K562 (cell line): ENCODE measurements around the gene VPS13D. TPM values are rescaled to one million over a fixed set of nuclear protein-coding genes. Genes with fewer than 3 reads are reported as not detected.

Experiments used
- BCL6 ChIP-seq: fragments of 250-450 bp; sonication (Bioruptor Pico); IDR thresholded peaks from 2 replicates; pipeline ENCODE4 v1.4.0; 2020
- BRF1 ChIP-seq: IDR thresholded peaks from 3 replicates; pipeline ENCODE4 v1.6.1; 2011; ENCODE audit warnings: borderline replicate concordance, mild to moderate bottlenecking; ENCODE audit not compliant: insufficient read length; ENCODE audit errors: extremely low read depth
- GATA2 ChIP-seq: sonication (generic); formaldehyde crosslinking; IDR thresholded peaks from 2 replicates; pipeline ENCODE4 v1.4.0; 2020; ENCODE audit warnings: mild to moderate bottlenecking, missing genetic modification reagents
- GTF2E2 ChIP-seq: fragments of 200-800 bp; sonication (Bioruptor generic); IDR thresholded peaks from 2 replicates; pipeline ENCODE4 v1.6.1; 2016; ENCODE audit warnings: missing genetic modification characterization, missing compliant biosample characterization
- HDAC8 ChIP-seq: fragments of 450-650 bp; IDR thresholded peaks from 2 replicates; pipeline ENCODE4 v1.6.1; 2016; ENCODE audit warnings: mild to moderate bottlenecking, missing genetic modification characterization, moderate library complexity, missing compliant biosample characterization
- HIVEP1 ChIP-seq: fragments of 250-450 bp; sonication (Bioruptor Pico); IDR thresholded peaks from 2 replicates; pipeline ENCODE4 v1.4.0; 2020; ENCODE audit warnings: mild to moderate bottlenecking
- HSF4 ChIP-seq: fragments of 250-450 bp; sonication (Bioruptor Pico); IDR thresholded peaks from 2 replicates; pipeline ENCODE4 v2.1.2; 2022; ENCODE audit warnings: mild to moderate bottlenecking, moderate library complexity, borderline replicate concordance
- KLF1 ChIP-seq: fragments of 450-650 bp; IDR thresholded peaks from 2 replicates; pipeline ENCODE4 v1.6.1; 2016; ENCODE audit warnings: missing genetic modification characterization, missing compliant biosample characterization
- L3MBTL2 ChIP-seq: fragments of 450-650 bp; IDR thresholded peaks from 2 replicates; pipeline ENCODE4 v1.6.1; 2016; ENCODE audit warnings: mild to moderate bottlenecking, moderate library complexity
- MEIS2 ChIP-seq: fragments of 450-650 bp; IDR thresholded peaks from 2 replicates; pipeline ENCODE4 v1.6.1; 2014; ENCODE audit warnings: mild to moderate bottlenecking; ENCODE audit not compliant: partially characterized antibody
- NR2C2 ChIP-seq, 2 experiments: fragments of 200-800 bp in 1 of 2; sonication (Bioruptor generic) in 1 of 2; sonication (generic) in 1 of 2; formaldehyde crosslinking in 1 of 2; IDR thresholded peaks; 2 replicates each; pipeline versions ENCODE4 v1.6.1 to v1.8.0; 2016 to 2022; ENCODE audit warnings: mild to moderate bottlenecking in 1 of 2, missing compliant biosample characterization in 1 of 2, missing genetic modification characterization in 1 of 2, missing genetic modification reagents in 1 of 2
- OTX1 ChIP-seq: fragments of 450-650 bp; formaldehyde crosslinking; IDR thresholded peaks from 2 replicates; pipeline ENCODE4 v1.4.0; 2022; ENCODE audit warnings: mild to moderate bottlenecking
- PBX2 ChIP-seq, 2 experiments: IDR thresholded peaks in 1 of 2; conservative IDR thresholded peaks in 1 of 2; 2 replicates each; pipeline ENCODE4 v1.6.1; 2016; ENCODE audit warnings: low read depth in 2 of 2, mild to moderate bottlenecking in 1 of 2, missing compliant biosample characterization in 1 of 2, missing genetic modification characterization in 1 of 2, moderate library complexity in 1 of 2
- POLR3A ChIP-seq: IDR thresholded peaks from 2 replicates; pipeline ENCODE4 v1.6.1; 2011; ENCODE audit warnings: borderline replicate concordance, mild to moderate bottlenecking, moderate library complexity; ENCODE audit not compliant: insufficient read length, insufficient read depth; ENCODE audit errors: extremely low read depth
- PTTG1 ChIP-seq: fragments of 450-650 bp; IDR thresholded peaks from 2 replicates; pipeline ENCODE4 v1.6.1; 2016; ENCODE audit warnings: low read depth, mild to moderate bottlenecking, missing genetic modification characterization, missing compliant biosample characterization
- PYGO2 ChIP-seq: fragments of 450-650 bp; IDR thresholded peaks from 2 replicates; pipeline ENCODE4 v1.6.1; 2016; ENCODE audit warnings: mild to moderate bottlenecking, missing genetic modification characterization, moderate library complexity, missing compliant biosample characterization
- RAD51 ChIP-seq: fragments of 450-650 bp; IDR thresholded peaks from 2 replicates; pipeline ENCODE4 v1.7.1; 2016; ENCODE audit warnings: low read depth, mild to moderate bottlenecking, borderline replicate concordance
- SLC30A9 ChIP-seq: fragments of 250-450 bp; sonication (Bioruptor Pico); IDR thresholded peaks from 2 replicates; pipeline ENCODE4 v1.8.0; 2022; ENCODE audit warnings: mild to moderate bottlenecking, moderate library complexity
- SREBF2 ChIP-seq: sonication (generic); formaldehyde crosslinking; IDR thresholded peaks from 2 replicates; pipeline ENCODE4 v1.4.0; 2020; ENCODE audit warnings: mild to moderate bottlenecking, missing genetic modification reagents
- ZFP1 ChIP-seq: fragments of 450-650 bp; formaldehyde crosslinking; IDR thresholded peaks from 2 replicates; pipeline ENCODE4 v1.4.0; 2020; ENCODE audit warnings: mild to moderate bottlenecking, mixed read lengths
- ZNF217 ChIP-seq: sonication (generic); formaldehyde crosslinking; IDR thresholded peaks from 2 replicates; pipeline ENCODE4 v1.8.0; 2022; ENCODE audit warnings: mild to moderate bottlenecking, missing genetic modification reagents
- ZNF311 ChIP-seq: fragments of 250-450 bp; sonication (Bioruptor Pico); IDR thresholded peaks from 2 replicates; pipeline ENCODE4 v1.4.0; 2020; ENCODE audit warnings: mild to moderate bottlenecking, moderate library complexity
- ZNF57 ChIP-seq: fragments of 450-650 bp; formaldehyde crosslinking; IDR thresholded peaks from 2 replicates; pipeline ENCODE4 v1.4.0; 2020; ENCODE audit warnings: mild to moderate bottlenecking, moderate library complexity
- ZNF584 ChIP-seq: fragments of 200-800 bp; sonication (Bioruptor generic); IDR thresholded peaks from 2 replicates; pipeline ENCODE4 v1.6.1; 2016; ENCODE audit warnings: low read depth, mild to moderate bottlenecking, missing genetic modification characterization, missing compliant biosample characterization
- ZNF76 ChIP-seq: fragments of 250-450 bp; sonication (Bioruptor Pico); IDR thresholded peaks from 2 replicates; pipeline ENCODE4 v1.4.0; 2020; ENCODE audit warnings: mild to moderate bottlenecking, moderate library complexity, borderline replicate concordance
- ZNF766 ChIP-seq: fragments of 200-800 bp; sonication (Bioruptor generic); conservative IDR thresholded peaks from 2 replicates; pipeline ENCODE4 v1.6.1; 2016; ENCODE audit warnings: missing genetic modification characterization, missing compliant biosample characterization
- ZSCAN29 ChIP-seq: fragments of 450-650 bp; IDR thresholded peaks from 2 replicates; pipeline ENCODE4 v1.6.1; 2017
- polyA plus RNA-seq, 8 experiments: library from polyadenylated mRNA; depleted of rRNA in 4 of 8; stranded (reverse) in 5 of 8; unstranded in 3 of 8; fragments of >200 nt; fragmentation: Nextera tagmentation in 2 of 8; fragmentation: Illumina TruSeq in 1 of 8; extraction: Ambion mirVana in 2 of 8; extraction: Trizol in 1 of 8; gene quantifications; 2 replicates each; pipeline versions ENCODE4 v1.2.1 to v1.2.3, GENCODE V29; 2011 to 2014; ENCODE audit warnings: inconsistent platforms in 1 of 8, missing spikeins in 1 of 8
- total RNA-seq, 7 experiments: library from RNA; depleted of rRNA in 6 of 7; stranded (reverse); fragments of >200 nt in 6 of 7; fragmentation: Illumina TruSeq in 2 of 7; extraction: Trizol in 2 of 7; gene quantifications; 2 replicates each; pipeline versions ENCODE4 v1.2.1 to v1.2.3, GENCODE V29; 2011 to 2021; ENCODE audit warnings: low replicate concordance in 1 of 7

Gene VPS13D
- total and polyA plus RNA-seq, 9 of the 15 experiments (the other 6 are each of a cell fraction or from before 2014, with no cell fraction given) = 6.1 to 51.5 (median 38.5) TPM

- TF ChIP-seq ZNF57 (CRISPR knock-in tag) = no peak
- TF ChIP-seq ZNF766 (CRISPR knock-in tag) = no peak
- TF ChIP-seq ZNF217 (CRISPR knock-in tag) = no peak
- TF ChIP-seq NR2C2 (CRISPR knock-in tag; IDR thresholded peaks at IDR 0.05) = no peak
- peak; percentile 78 for TF ChIP-seq NR2C2 (tag; IDR thresholded peaks at IDR 0.05)
- TF ChIP-seq KLF1 (tag) = no peak
- no peak for TF ChIP-seq POLR3A
- TF ChIP-seq MEIS2 = peak; percentile 14
- TF ChIP-seq PYGO2 = no peak
- TF ChIP-seq BRF1 = no peak
- TF ChIP-seq GTF2E2 = no peak
- TF ChIP-seq SLC30A9 (CRISPR knock-in tag) = no peak
- TF ChIP-seq BCL6 (CRISPR knock-in tag) = no peak
- no peak for TF ChIP-seq HDAC8 (tag)
- no peak for TF ChIP-seq ZSCAN29
- no peak for TF ChIP-seq SREBF2 (CRISPR knock-in tag)
- TF ChIP-seq HIVEP1 = no peak
- TF ChIP-seq L3MBTL2 = peak; percentile 61
- TF ChIP-seq RAD51 = no peak
- no peak for TF ChIP-seq HSF4 (CRISPR knock-in tag)
- no peak for TF ChIP-seq OTX1 (CRISPR knock-in tag)
- no peak for TF ChIP-seq PTTG1 (tag)
- no peak for TF ChIP-seq ZNF76 (CRISPR knock-in tag)
- TF ChIP-seq ZNF311 (CRISPR knock-in tag) = no peak
- no peak for TF ChIP-seq ZNF584
- TF ChIP-seq ZFP1 (CRISPR knock-in tag) = no peak
- peak; percentile 42; the same call in 1 of the 2 replicates for TF ChIP-seq GATA2 (CRISPR knock-in tag)
- no peak for TF ChIP-seq PBX2 (CRISPR knock-in tag; IDR thresholded peaks at IDR 0.05; ENCODE audit: low read depth)
- no peak for TF ChIP-seq PBX2 (tag; conservative IDR thresholded peaks at IDR 0.05; ENCODE audit: low read depth)
Observed at GRCh38 chr1:12441414-12442105, 211.7 kb downstream of the VPS13D start (continued).
